SJSA1 (cell line): ENCODE results near the gene SLC35D2. TPM values are rescaled to one million over a fixed set of nuclear protein-coding genes. Genes with fewer than 3 reads are reported as not detected.
A peak's percentile ranks its signal among the peaks of the same experiment; 100 is the strongest.

Source experiments
- DNase-seq, 2 experiments: peaks; one replicate each; pipeline ENCODE4 v3.0.0-alpha.2; 2015 to 2020; ENCODE audit warnings: low spot score in 2 of 2, low read depth in 1 of 2
- H3K27ac ChIP-seq: fragments of 250-450 bp; sonication (Bioruptor Pico); 2 replicates; pipeline ENCODE4 v1.5.1; 2020; ENCODE audit warnings: mild to moderate bottlenecking, moderate library complexity
- H3K27me3 ChIP-seq: fragments of 250-450 bp; sonication (Bioruptor Pico); replicated peaks from 2 replicates; pipeline ENCODE4 v1.5.1; 2020; ENCODE audit warnings: mild to moderate bottlenecking, moderate library complexity
- H3K36me3 ChIP-seq: fragments of 250-450 bp; sonication (Bioruptor Pico); 2 replicates; pipeline ENCODE4 v1.5.1; 2020; ENCODE audit warnings: mild to moderate bottlenecking
- H3K4me1 ChIP-seq: fragments of 250-450 bp; sonication (Bioruptor Pico); replicated peaks from 2 replicates; pipeline ENCODE4 v1.6.1; 2021; ENCODE audit warnings: mild to moderate bottlenecking
- H3K4me3 ChIP-seq: fragments of 250-450 bp; sonication (Bioruptor Pico); 2 replicates; pipeline ENCODE4 v1.5.1; 2020; ENCODE audit warnings: mild to moderate bottlenecking
- H3K9me3 ChIP-seq: fragments of 250-450 bp; sonication (Bioruptor Pico); replicated peaks from 2 replicates; pipeline ENCODE4 v1.5.1; 2020; ENCODE audit warnings: mild to moderate bottlenecking
- total RNA-seq: library from RNA; depleted of rRNA; stranded (reverse); fragments of >200 nt; shearing (Covaris generic); gene quantifications from 2 replicates; pipeline ENCODE4 v1.2.3, GENCODE V29; 2014

SLC35D2 gene
- total RNA-seq, 1 experiment from 2014 or later = 21.2 TPM

DNA sequence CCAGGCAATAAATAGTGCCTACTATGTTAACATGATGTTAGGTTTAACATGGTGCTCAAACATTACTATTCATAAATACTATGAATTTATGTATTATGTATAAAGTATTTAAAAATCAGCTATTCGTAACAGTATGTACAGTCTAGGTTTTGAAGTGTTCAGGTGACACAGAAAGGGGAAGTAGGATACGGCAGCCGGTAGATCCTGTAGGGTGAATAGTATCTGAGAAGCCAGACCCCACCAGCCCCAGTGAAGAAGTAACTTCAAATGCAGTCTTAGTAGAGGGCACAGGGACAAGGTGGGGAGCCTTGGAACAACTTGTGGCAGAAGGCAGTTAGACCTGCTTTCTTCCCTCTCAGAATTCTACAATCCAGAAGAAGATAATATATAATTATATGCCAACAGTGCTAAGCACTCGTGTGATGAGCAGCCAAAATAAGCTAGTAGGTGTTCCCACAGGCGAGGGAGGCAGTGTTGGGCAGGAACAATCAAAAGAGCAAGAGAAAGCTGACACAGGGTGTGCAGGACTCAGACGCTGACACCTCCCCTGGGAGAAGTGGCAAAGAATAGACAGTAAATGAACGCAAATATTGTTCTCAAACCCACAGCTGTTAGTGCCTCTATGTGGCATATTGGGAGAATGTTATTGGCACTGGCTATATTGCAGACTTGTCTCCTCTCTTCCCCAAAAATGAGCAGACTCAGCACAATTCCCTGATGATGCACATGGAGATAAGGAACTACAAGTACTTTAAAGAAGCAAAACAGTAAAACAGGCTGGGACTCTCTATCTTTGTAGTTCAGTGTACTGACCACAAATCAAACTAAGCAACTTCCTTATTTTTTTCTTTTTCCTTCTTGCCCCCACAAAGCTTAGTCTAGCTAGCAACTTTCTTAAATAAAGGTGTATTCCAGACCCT is 30.1 kb upstream of the SLC35D2 start:
- H3K36me3 ChIP-seq = peaks cover 44% of the 10 kb centered on the region
- no peak overlapping the region for H3K4me3 ChIP-seq
- H3K27me3 ChIP-seq = no peaks in the 10 kb centered on the region
- DNase-seq = no peak
- no peak overlapping the region for H3K27ac ChIP-seq
- H3K4me1 ChIP-seq = peaks cover 8% of the 10 kb centered on the region; the same call in 1 of the 2 replicates
- H3K9me3 ChIP-seq = no peaks in the 10 kb centered on the region

- no peaks in the 10 kb centered on the region for H3K27me3 ChIP-seq
- no peak overlapping the region for H3K27ac ChIP-seq
- H3K36me3 ChIP-seq = peaks cover 42% of the 10 kb centered on the region
- H3K9me3 ChIP-seq = no peaks in the 10 kb centered on the region
- no peak overlapping the region for H3K4me3 ChIP-seq
- DNase-seq = no peak
- H3K4me1 ChIP-seq = peaks cover 8% of the 10 kb centered on the region; the same call in 1 of the 2 replicates
Measured at GRCh38 chr9:96412174-96412913, 28.8 kb upstream of the SLC35D2 start.

DNA sequence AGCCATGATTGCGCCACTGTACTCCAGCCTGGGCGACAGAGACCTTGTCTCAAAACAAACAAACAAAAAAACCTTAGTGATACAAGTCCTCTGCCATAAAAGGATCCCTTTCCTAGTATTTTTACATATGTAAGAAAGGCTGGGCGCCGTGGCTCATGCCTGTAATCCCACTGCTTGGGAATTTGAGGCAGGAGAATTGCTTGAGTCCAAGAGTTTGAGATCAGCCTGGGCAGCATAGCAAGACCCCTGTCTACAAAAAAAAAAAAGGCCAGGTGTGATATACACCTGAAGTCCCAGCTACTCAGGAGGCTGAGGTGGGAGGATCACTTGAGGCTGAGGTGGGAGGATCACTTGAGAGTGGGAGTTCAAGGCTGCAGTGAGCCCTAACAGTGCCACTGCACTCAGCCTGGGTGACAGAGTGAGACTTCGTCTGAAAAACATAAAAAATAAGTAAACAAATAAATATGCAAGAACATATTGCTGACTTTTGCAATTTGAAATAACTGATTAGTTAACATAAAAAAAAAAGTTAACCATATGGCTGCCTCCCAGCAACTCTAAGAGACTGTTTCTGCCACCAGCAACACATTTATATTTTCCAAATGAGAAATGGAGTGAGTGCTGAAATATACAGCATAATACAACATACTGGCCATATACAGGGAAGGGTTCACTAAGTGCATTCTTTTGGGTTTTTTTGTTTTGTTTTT is 27.8 kb upstream of the SLC35D2 start:
- Histone ChIP-seq H3K27me3 (no peaks in the 10 kb centered on the region), H3K4me3 (no peak overlapping the region), H3K4me1 (peaks cover 2% of the 10 kb centered on the region; the same call in 1 of the 2 replicates), H3K36me3 (peaks cover 33% of the 10 kb centered on the region), H3K27ac (no peak overlapping the region), H3K9me3 (no peaks in the 10 kb centered on the region)
- DNase-seq = no peak

DNA sequence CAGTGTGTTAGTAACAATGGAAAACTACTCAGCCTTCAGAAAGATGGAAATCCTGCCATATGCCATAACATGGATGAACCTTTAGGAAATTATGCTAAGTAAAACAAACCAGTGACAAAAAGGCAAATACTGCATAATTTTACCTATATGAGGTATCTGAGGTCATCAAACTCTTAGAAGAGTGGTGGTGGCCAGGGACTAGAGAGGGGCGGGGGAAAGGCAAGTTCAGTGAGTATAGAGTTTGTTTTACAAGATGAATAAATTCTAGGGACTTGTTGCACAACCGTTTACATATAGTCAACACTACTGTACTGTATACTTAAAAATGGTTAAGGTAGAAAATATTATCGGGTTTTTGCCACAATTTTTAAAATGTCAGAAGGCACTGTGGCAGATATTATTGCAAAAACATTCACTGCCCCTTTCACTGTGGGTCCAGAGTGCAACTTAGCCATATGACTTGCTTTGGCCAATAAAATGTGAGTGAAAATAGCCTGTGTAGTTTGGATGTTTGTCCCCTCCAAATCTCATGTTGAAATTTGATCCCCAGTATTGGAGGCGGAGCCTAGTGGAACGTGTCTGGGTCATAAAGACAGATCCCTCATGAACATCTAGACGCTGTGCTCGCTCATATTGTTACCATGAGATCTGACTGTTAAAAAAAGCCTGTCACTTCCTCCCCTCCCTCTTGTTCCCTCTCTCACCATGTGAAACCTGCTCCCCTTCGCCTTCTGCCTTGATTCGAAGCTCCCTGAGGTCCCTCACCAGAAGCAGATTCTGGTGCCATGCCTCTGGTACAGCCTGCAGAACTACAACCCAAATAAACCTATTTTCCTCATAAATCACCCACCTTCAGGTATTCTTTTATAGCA is 25.1 kb upstream of the SLC35D2 start:
- no peak for DNase-seq
- peaks cover 29% of the 10 kb centered on the region for H3K36me3 ChIP-seq

GRCh38 chr9:96400132-96400910 is 16.8 kb upstream of the SLC35D2 start:
- Histone ChIP-seq H3K4me1 (no peaks in the 10 kb centered on the region), H3K27me3 (no peaks in the 10 kb centered on the region), H3K9me3 (no peaks in the 10 kb centered on the region), H3K4me3 (no peak overlapping the region), H3K36me3 (peaks cover 20% of the 10 kb centered on the region; the same call in 1 of the 2 replicates), H3K27ac (no peak overlapping the region)
- DNase-seq = no peak

More for the DNA sequence above, 25.1 kb upstream of the SLC35D2 start:
- no peaks in the 10 kb centered on the region for H3K27me3 ChIP-seq
- no peaks in the 10 kb centered on the region for H3K9me3 ChIP-seq
- no peaks in the 10 kb centered on the region; the same call in 1 of the 2 replicates for H3K4me1 ChIP-seq
- H3K27ac ChIP-seq = no peak overlapping the region
- H3K4me3 ChIP-seq = no peak overlapping the region

- Histone ChIP-seq H3K4me1 (no peaks in the 10 kb centered on the region), H3K4me3 (no peak overlapping the region), H3K9me3 (no peaks in the 10 kb centered on the region), H3K27me3 (no peaks in the 10 kb centered on the region), H3K27ac (no peak overlapping the region), H3K36me3 (peaks cover 27% of the 10 kb centered on the region)
- no peak for DNase-seq
Measured at GRCh38 chr9:96399325-96399633, 15.8 kb upstream of the SLC35D2 start.

DNA sequence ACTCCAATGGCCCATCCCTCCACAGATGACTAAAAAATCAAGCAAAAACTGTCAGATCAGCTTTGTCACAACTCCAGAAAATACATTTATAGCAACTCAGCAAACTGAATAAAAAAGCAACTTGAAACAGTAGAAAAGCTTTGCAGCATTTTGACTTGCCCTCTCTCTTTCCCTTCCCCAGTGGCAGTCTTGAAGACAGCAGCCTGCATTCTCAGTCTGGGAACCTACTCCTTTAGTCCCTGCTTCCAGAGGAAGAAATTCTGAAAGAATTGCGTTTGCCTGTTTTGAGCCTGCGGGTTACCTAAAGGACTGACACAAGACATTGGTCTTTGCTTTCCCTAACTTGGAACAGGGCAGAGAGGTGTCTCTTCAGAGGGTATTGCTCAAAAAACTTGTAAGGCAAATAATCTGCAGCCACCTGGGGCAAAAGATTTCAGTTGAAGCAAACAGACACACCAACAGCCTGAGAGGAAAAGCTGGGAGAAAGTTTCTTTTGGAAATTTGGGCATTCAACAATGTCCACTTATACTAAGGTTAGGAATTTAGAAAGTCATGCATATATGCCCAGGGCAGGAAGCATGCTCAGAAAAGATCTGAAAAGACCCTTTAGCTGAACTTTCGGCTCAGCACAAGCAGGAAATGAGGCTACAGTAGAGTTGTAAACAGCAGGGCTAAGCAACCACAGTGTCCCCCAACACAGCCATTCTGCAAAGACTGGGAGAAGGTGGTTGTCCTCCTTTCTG is 15.2 kb upstream of the SLC35D2 start:
- no peaks in the 10 kb centered on the region for H3K27me3 ChIP-seq
- DNase-seq = no peak
- H3K4me3 ChIP-seq = no peak overlapping the region
- no peak overlapping the region for H3K27ac ChIP-seq
- peaks cover 32% of the 10 kb centered on the region for H3K36me3 ChIP-seq
- H3K4me1 ChIP-seq = no peaks in the 10 kb centered on the region
- H3K9me3 ChIP-seq = no peaks in the 10 kb centered on the region

- DNase-seq = no peak
- Histone ChIP-seq H3K9me3 (no peaks in the 10 kb centered on the region), H3K4me3 (no peak overlapping the region), H3K36me3 (peaks cover 55% of the 10 kb centered on the region), H3K27me3 (no peaks in the 10 kb centered on the region), H3K4me1 (peaks cover 6% of the 10 kb centered on the region; the same call in 1 of the 2 replicates), H3K27ac (no peak overlapping the region)
Measured at GRCh38 chr9:96395964-96396363, 12.5 kb upstream of the SLC35D2 start.

- H3K27me3 ChIP-seq = no peaks in the 10 kb centered on the region
- peaks cover 60% of the 10 kb centered on the region for H3K36me3 ChIP-seq
- H3K27ac ChIP-seq = no peak overlapping the region
Measured at GRCh38 chr9:96394832-96395496, 11.5 kb upstream of the SLC35D2 start.

GRCh38 chr9:96392263-96392662 is 8.8 kb upstream of the SLC35D2 start:
- no peak for DNase-seq
- H3K27me3 ChIP-seq = no peaks in the 10 kb centered on the region
- no peak overlapping the region for H3K4me3 ChIP-seq
- H3K9me3 ChIP-seq = no peaks in the 10 kb centered on the region
- no peak overlapping the region for H3K27ac ChIP-seq
- peaks cover 82% of the 10 kb centered on the region for H3K36me3 ChIP-seq
- peaks cover 8% of the 10 kb centered on the region; the same call in 1 of the 2 replicates for H3K4me1 ChIP-seq

More at GRCh38 chr9:96394832-96395496, 11.5 kb upstream of the SLC35D2 start:
- DNase-seq = no peak
- H3K9me3 ChIP-seq = no peaks in the 10 kb centered on the region
- H3K4me3 ChIP-seq = no peak overlapping the region
- H3K4me1 ChIP-seq = peaks cover 8% of the 10 kb centered on the region; the same call in 1 of the 2 replicates

GRCh38 chr9:96391021-96391765 is 7.7 kb upstream of the SLC35D2 start:
- Histone ChIP-seq H3K36me3 (peaks cover 86% of the 10 kb centered on the region), H3K27me3 (no peaks in the 10 kb centered on the region), H3K4me1 (peaks cover 8% of the 10 kb centered on the region; the same call in 1 of the 2 replicates), H3K27ac (no peak overlapping the region), H3K9me3 (no peaks in the 10 kb centered on the region), H3K4me3 (no peak overlapping the region)
- peak in 1 of 2 experiments; percentile 41 for DNase-seq
